ENCODE results near the gene MACROD1.

DNA sequence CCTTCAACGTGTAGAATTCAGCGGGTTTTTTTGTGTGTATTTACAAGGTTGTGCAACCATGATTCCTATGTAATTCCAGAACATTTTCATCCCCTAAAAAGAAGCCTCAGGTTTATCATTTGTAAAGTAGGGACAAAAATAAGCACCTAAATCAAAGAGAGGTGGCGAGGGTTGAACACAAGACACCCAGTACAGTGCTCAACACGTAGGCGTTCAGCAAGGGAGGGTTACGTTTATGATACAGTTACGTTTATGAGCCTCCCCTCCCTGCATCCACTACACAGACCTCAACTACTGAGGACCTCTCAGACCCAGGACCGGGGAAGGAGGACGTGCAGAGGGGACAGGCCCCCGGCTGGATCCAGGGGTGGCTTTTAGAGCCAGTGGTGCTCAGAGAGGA lies 85.5 kb downstream of the MACROD1 start:
- TF ChIP-seq EZH2 (IDR thresholded peaks at IDR 0.05) (no peak), POLR2AphosphoS5 (IDR thresholded peaks at IDR 0.05; ENCODE audit: borderline replicate concordance, low read depth, low read length) (no peak)

Measured in SK-N-MC (cell line).